Motor neuron (in vitro differentiated cells): ENCODE data around the gene SEMA5B. TPM values are rescaled to one million over a fixed set of nuclear protein-coding genes. Genes with fewer than 3 reads are reported as not detected.

ENCODE experiments used
- ATAC-seq, 8 experiments: fragments of 200-7000 bp; cut with Tn5 transposase; replicated peaks in 6 of 8; 2 replicates each; pipeline ENCODE4 v1.8.0; 2021; ENCODE audit warnings: mild to moderate bottlenecking in 8 of 8, moderate library complexity in 8 of 8
- H3K27ac ChIP-seq, 2 donors: fragments of 250-450 bp; sonication (Bioruptor Pico); 2 replicates each; pipeline ENCODE4 v1.9.0; 2021; ENCODE audit warnings: antibody characterized with exemption in 2 of 2, mild to moderate bottlenecking in 2 of 2, moderate library complexity in 1 of 2
- H3K4me1 ChIP-seq, 2 donors: fragments of 250-450 bp; sonication (Bioruptor Pico); replicated peaks in 1 of 2; 2 replicates each; pipeline ENCODE4 v1.6.1; 2021; ENCODE audit warnings: antibody characterized with exemption in 2 of 2, mild to moderate bottlenecking in 2 of 2, moderate library complexity in 1 of 2
- H3K4me3 ChIP-seq, 5 donors: fragments of 250-450 bp; sonication (Bioruptor Pico); 2 replicates each; pipeline ENCODE4 v1.9.0; 2021; ENCODE audit warnings: antibody characterized with exemption in 5 of 5, mild to moderate bottlenecking in 5 of 5, moderate library complexity in 4 of 5
- WGBS, 10 experiments: fragments of 450-650 bp; shearing (Covaris generic); methylation state at CpG; one replicate each; pipeline ENCODE4 v1.0.0; 2022; 5-methylcytosine and 5-hydroxymethylcytosine counted together
- in situ Hi-C, 9 experiments: fragments of 400-800 bp; cut with MboI; loops; one replicate each; pipeline ENCODE4 v1.15.0; 2021; ENCODE audit warnings: low sequenced_read_pairs in 9 of 9, low pct_unique_long_range_greater_than_20kb in 2 of 9; ENCODE audit not compliant: unreplicated experiment in 9 of 9
- total RNA-seq, 8 experiments: library from RNA; unstranded; fragments of 300-600 nt; gene quantifications; 2 replicates each; pipeline versions ENCODE4 v1.2.3 to v1.2.4, GENCODE V29; 2022

Gene SEMA5B
- total RNA-seq, 8 experiments from 2014 or later = 0.38 to 34.5 (median 21.4) TPM

DNA sequence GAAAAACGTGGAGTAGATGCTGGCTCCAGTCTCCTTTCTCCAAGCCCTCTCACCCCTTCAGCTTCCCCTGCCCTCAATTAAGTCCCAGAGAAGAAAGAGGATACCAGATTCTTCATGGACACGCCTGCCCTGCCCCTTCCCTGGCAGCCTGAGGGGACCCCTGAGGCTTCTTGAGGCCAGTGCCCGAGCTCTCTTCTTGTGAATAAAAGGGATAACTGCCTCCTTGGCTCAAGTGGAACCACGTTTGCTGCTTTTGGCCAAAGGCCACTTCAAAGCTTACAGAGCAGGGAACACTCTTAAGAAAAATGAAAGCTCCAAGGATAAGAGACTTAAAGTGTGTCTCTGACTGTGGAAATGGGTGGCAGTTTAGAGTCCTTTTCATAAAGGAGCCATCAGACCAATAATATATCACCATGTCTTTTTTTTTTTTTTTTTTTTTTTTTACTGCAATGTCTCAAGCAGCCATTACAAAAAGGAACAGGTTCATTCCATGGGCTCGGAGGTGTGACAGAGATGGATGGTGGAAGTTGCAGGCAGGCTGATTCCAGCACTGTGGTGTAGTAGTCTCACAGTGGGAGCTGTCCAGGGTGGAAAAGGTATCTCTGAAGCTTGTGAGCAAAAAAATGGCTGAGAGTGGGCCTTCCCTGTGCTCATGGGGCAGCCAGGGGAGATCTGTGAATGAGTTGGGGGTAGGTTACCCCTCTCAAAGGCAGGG, 108.8 kb downstream of the SEMA5B start:
- ATAC-seq = peak in 1 of 8 experiments; percentile 26

GRCh38 chr3:122917412-122917811, 110.2 kb downstream of the SEMA5B start:
- 0 to 100% (median 89%) methylated on average over 1 to 4 of the region's 4 CpGs; no CpG with 5 or more reads in 2 of the 10 experiments for WGBS, 10 experiments
- in situ Hi-C loops = no loop called here
- Histone ChIP-seq H3K27ac (no peak overlapping the region), H3K4me1 (no peaks in the 10 kb centered on the region), H3K4me3 (no peak overlapping the region)
- ATAC-seq = no peak

More for the DNA sequence above, 108.8 kb downstream of the SEMA5B start:
- no peak overlapping the region for H3K27ac ChIP-seq
- no peaks in the 10 kb centered on the region for H3K4me1 ChIP-seq
- in situ Hi-C loops = no loop called here
- WGBS, 10 experiments = 0 to 97% (median 40%) methylated on average over 1 to 4 of the region's 5 CpGs; no CpG with 5 or more reads in 1 of the 10 experiments
- H3K4me3 ChIP-seq = no peak overlapping the region

DNA sequence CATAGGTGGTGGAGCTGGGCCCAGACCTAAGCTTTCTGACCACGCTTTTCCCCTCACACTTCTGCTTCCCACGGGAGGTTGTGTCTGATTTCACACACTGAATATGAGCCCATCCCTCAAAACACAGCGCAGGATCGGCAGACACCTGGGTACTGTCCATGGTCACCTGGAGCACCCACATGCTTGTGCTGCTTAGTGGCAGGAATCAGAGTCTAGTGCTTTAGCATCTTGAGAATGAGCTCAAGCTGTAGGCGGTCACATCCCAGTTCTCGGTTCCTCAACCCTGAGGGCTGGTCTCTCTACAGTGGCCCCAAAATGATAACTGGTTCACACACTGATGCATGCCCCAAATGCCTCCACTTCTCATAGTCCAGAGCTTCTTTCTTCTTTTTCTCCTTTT, 111.0 kb downstream of the SEMA5B start:
- H3K4me1 ChIP-seq = no peaks in the 10 kb centered on the region
- H3K27ac ChIP-seq = no peak overlapping the region
- ATAC-seq = no peak
- in situ Hi-C loops = no loop called here
- 30 to 100% (median 80%) methylated on average over 1 to 3 of the region's 6 CpGs; no CpG with 5 or more reads in 3 of the 10 experiments for WGBS, 10 experiments
- H3K4me3 ChIP-seq = no peak overlapping the region

GRCh38 chr3:122916084-122916483, 111.5 kb downstream of the SEMA5B start:
- ATAC-seq = no peak
- H3K4me1 ChIP-seq = no peaks in the 10 kb centered on the region

GRCh38 chr3:122915300-122916055, 112.1 kb downstream of the SEMA5B start:
- no peak for ATAC-seq
- Histone ChIP-seq H3K4me1 (no peaks in the 10 kb centered on the region), H3K4me3 (no peak overlapping the region), H3K27ac (no peak overlapping the region)
- in situ Hi-C loops = no loop called here
- 17 to 93% (median 84%) methylated on average over 1 to 6 of the region's 17 CpGs; no CpG with 5 or more reads in 4 of the 10 experiments for WGBS, 10 experiments

More at GRCh38 chr3:122916084-122916483, 111.5 kb downstream of the SEMA5B start:
- H3K27ac ChIP-seq = no peak overlapping the region
- WGBS, 10 experiments = 20 to 92% (median 85%) methylated on average over 1 to 4 of the region's 4 CpGs; no CpG with 5 or more reads in 6 of the 10 experiments
- no peak overlapping the region for H3K4me3 ChIP-seq
- in situ Hi-C loops = no loop called here

DNA sequence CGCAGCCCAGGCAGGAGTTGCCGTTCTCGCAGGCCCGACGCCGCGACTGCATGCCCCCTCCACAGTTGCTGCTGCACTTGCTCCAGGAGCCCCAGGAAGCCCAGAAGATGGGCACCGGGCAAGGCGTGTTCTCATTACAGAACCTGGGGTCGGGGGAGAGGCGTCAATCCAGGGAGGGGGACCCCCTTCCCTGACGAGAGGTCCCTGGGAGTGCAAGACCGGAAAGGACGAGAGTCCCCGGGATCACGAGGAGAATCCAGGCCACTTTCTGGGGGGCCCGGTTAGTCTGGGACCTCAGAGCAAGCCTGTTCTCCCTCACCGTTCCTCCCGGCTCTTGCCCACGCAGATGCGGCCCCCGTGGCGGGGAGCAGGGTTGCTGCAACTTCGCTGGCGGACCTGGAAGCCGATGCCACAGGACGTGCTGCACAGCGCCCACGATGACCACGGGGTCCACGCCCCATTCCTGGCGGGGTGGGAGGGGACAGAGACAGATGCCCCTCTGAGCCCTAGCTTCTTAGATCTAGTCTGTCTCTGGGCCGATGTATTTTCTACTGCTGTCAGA, 113.9 kb downstream of the SEMA5B start:
- no peak overlapping the region for H3K4me3 ChIP-seq
- 94 to 100% methylated on average over 1 to 6 of the region's 33 CpGs; no CpG with 5 or more reads in 8 of the 10 experiments for WGBS, 10 experiments
- no peaks in the 10 kb centered on the region for H3K4me1 ChIP-seq
- in situ Hi-C loops = no loop called here
- no peak overlapping the region for H3K27ac ChIP-seq
- no peak for ATAC-seq

DNA sequence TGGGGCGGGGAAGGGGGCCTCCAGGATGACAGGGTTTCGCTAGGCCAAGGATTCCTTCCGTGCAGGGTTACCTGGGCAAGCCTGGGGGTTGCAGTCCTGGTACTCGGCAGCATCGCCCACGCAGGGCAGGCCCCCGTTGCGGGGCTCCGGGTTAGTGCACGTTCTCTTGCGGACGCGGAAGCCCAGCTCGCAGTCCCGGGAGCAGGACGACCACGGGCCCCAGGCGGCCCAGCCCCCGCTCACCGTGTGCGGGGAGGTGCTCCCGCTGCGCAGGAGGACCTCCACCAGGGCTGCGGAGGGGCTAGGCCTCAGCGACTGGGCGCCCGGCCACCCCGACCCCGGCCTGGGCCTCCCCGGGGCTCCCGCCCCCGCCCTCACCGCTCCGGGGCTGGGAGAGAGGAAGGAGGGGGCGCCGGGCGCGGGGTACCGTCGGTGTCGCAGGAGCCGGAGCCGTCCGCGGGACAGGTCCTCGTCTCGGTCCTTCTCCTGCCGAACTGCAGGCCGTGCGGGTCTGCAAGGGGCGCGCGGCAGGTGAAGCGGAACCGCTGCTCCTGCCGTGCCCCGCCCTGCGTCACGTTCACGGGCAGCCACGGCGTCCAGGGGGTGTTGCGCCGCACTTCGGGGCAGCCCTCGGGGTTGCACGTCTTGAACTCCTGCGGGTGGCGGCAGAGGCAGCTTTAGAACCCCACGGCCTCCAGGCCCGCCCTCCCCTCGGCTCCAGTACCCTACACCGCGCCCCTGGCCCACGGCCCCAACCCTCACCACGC, 114.6 kb downstream of the SEMA5B start:
- Histone ChIP-seq H3K27ac (no peak overlapping the region), H3K4me3 (no peak overlapping the region), H3K4me1 (no peaks in the 10 kb centered on the region)
- WGBS, 10 experiments = 100% methylated on average over 1 of the region's 76 CpGs; no CpG with 5 or more reads in 9 of the 10 experiments
- in situ Hi-C loops = no loop called here
- ATAC-seq = no peak

- in situ Hi-C loops = no loop called here
- Histone ChIP-seq H3K4me3 (no peak overlapping the region), H3K4me1 (no peaks in the 10 kb centered on the region), H3K27ac (no peak overlapping the region)
- ATAC-seq = no peak
- whole genome bisulfite sequencing, 10 experiments = 97 to 100% (median 100%) methylated on average over 1 to 9 of the region's 16 CpGs; no CpG with 5 or more reads in 5 of the 10 experiments
Measured at GRCh38 chr3:122911901-122912300, 115.7 kb downstream of the SEMA5B start.

DNA sequence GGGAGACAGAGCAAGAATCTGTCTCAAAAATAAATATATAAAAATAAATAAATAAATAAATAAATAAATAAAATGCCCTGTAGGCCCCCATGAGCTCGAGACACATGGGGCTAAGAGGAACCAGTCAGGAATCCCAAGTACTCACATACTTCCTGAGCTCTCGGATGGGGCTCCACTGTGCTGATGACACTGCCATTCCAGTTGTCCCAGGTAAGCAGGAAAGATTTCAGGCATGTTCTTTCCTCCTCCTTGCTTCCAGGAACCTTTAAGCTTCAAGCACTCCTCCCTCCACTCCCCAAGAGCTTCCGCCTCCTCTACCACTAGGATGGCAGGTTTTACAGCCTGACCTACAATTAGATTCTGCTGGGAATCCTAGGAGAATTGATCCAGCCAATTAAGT, 119.3 kb downstream of the SEMA5B start:
- H3K4me1 ChIP-seq = no peaks in the 10 kb centered on the region
- WGBS, 10 experiments = 51 to 100% (median 100%) methylated on average over 1 to 3 of the region's 3 CpGs; no CpG with 5 or more reads in 3 of the 10 experiments
- H3K27ac ChIP-seq = no peak overlapping the region
- in situ Hi-C loops = no loop called here
- no peak overlapping the region for H3K4me3 ChIP-seq
- ATAC-seq = no peak

DNA sequence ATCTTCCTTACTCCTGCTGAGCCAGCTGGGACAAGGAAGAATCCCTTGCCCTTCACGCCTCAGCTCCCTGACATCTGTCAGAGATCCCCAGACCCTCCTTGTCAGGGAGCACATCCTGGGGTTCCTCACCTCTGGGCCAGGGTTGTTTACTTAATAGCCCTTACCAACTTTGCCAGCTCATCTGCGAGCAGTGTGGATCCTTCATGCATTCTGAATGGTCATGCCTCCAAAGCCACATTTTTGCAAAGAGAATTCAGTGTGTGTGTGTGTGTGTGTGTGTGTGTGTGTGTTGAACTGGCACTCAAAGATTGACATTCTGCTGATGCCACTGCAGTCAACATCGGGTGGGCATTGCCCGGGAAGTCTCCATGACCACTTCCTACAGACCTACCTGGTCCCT, 120.1 kb downstream of the SEMA5B start:
- no peak for ATAC-seq
- in situ Hi-C loops = no loop called here
- 60 to 100% (median 82%) methylated on average over 1 to 4 of the region's 4 CpGs; no CpG with 5 or more reads in 4 of the 10 experiments for WGBS, 10 experiments
- H3K4me1 ChIP-seq = no peaks in the 10 kb centered on the region
- H3K27ac ChIP-seq = no peak overlapping the region
- no peak overlapping the region for H3K4me3 ChIP-seq

DNA sequence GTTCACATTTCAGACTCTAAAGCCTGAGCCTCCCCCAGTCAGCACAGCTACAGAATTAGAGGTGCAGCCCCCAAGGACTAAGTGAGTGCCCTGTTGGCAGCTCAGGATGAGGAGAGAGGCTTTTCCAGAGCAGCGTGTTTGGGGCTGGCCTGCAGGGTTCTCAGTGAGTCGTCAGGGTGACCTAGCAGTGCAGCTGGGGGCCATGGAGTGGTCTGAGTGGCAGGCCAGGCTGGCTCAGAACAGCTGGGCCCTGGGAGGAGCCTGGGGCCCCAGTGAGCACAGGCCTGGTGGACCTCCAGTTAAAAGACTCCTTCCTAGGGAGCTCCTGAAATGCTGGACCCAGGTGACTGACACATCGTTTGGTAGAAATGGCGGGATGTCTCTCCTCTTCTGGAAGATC, 124.4 kb downstream of the SEMA5B start:
- 40 to 83% (median 50%) methylated on average over 1 of the region's 4 CpGs; no CpG with 5 or more reads in 7 of the 10 experiments for WGBS, 10 experiments

GRCh38 chr3:122902326-122902725, 125.2 kb downstream of the SEMA5B start:
- in situ Hi-C loops = no loop called here
- ATAC-seq = peak in 4 of 8 experiments; percentile 24 to 66 (median 39)
- whole genome bisulfite sequencing, 10 experiments = 43 to 100% (median 96%) methylated on average over 1 to 2 of the region's 2 CpGs; no CpG with 5 or more reads in 4 of the 10 experiments
- Histone ChIP-seq H3K4me3 (no peak overlapping the region), H3K27ac (no peak overlapping the region), H3K4me1 (no peaks in the 10 kb centered on the region)

More for the DNA sequence above, 124.4 kb downstream of the SEMA5B start:
- in situ Hi-C loops = no loop called here
- no peak overlapping the region for H3K27ac ChIP-seq
- ATAC-seq = peak in 2 of 8 experiments; percentile 44 to 51
- no peak overlapping the region for H3K4me3 ChIP-seq
- no peaks in the 10 kb centered on the region for H3K4me1 ChIP-seq
